SH-SY5Y (cell line): ENCODE measurements around the gene VAMP1.

Source experiments
- GATA2 ChIP-seq: IDR thresholded peaks from 2 replicates; pipeline ENCODE4 v1.6.1; 2011; ENCODE audit warnings: mild to moderate bottlenecking, low read depth, low read length
- GATA3 ChIP-seq: IDR thresholded peaks from 2 replicates; pipeline ENCODE4 v1.6.1; 2011; ENCODE audit warnings: low read depth, mild to moderate bottlenecking, low read length, moderate library complexity

Gene VAMP1

DNA sequence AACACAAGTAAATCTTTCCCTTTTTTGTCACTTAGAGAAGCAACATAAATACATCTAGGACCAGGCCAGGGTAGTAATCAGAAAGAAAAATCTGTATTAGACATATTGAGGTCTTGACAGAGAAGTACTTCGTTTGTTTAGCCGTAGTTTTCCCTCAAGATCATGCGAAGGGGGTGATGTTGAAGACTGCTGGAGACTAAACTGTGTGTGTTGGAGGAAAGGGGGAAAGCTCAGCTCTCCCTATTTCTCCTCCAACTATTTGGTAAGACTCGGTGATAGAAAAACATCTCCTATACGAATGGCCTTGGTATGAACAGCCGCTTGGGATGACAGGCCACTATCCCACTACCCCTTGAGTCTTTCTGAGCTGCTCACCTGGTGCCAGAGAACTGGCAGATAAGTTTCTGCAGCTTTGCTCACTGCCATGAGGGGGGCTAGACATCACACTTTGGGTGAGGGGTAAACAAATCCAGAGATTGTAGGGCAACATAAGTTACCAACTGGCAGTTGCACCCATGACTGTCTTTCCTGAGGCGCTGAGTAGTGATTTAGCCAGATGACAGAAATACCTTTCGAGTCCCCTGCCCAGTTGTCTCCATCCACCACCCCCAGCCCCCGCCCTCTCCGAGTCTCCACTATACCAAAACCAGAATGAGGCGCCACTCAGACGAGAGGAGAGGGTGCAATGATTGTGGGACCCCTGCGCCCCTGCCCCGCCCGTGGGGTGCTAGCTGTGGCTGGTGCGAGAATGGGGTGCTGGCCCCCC, 685 bp downstream of the VAMP1 start:
- TF ChIP-seq GATA2 (no peak), GATA3 (no peak)

DNA sequence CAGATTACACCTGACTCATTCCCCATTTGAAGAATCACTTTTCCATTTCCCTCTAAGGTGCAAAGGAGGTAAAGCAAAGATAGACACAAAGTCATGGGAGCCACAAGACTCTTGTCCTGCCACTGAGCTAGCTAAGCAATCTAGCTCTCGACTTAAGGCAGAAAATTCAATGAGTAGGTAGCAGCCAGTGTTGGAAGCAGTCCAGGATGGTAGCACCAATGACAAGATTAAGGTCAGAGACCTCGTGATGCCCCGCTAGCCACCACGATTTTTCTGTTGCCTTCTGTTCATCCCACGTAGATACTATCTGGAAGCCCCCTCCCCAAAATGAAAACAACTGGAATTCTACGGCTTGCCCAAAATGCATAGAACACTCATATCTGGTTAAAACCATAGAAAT, 1.4 kb downstream of the VAMP1 start:
- no peak for TF ChIP-seq GATA3
- TF ChIP-seq GATA2: no peak

DNA sequence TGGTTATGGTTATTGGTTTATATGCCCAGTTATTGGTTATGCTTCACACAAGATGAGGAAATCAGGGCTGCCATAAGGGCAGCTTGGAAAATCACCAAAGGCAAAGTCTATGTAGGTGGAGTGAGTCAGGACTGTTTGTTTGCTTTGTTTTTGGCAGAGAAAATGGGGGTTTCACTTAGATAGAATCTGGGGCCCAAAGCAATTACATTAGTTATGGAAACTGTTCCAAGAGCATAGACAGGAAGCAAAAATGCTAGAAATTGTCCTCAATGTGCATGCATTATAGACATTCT, 2.2 kb downstream of the VAMP1 start:
- TF ChIP-seq GATA2 (no peak), GATA3 (no peak)

DNA sequence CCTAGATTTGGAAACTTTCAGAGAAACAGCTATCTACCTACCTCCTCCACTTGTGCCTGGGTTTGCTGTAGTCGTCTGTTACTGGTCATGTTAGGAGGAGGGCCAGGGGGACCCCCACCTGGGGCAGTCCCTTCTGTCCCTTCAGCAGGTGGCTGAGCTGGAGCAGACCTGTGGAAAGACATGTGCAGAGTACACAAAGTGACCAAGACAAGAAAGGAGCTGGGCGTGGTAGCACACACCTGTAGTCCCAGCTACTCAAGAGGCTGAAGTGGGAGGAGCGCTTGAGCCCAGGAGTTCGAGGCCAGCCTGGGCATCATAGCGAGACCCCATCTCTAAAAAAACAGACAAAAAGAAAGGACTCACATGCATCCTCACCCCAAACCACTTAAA, 4.3 kb downstream of the VAMP1 start:
- no peak for TF ChIP-seq GATA3
- no peak for TF ChIP-seq GATA2

GRCh38 chr12:6465467-6466183, 4.9 kb downstream of the VAMP1 start:
- TF ChIP-seq GATA2 (no peak), GATA3 (no peak)

DNA sequence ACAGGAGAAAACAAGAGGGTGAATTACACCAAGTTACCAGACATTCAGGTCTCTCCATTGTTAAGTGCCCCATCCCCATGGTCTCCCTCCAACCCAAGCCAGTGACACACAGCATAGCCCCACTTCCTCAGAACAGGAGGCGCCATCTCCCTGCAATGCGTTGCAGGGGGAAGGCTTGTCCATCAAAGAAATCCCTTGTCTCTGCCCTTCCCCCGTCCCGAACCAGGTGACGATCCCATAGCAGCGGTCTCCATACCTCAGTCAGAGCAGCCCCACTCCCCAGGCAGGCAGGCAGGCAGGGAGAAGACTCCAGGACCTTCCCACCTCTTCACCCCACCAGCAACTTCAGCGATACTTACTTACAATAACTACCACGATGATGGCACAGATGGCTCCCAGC, 5.9 kb downstream of the VAMP1 start:
- no peak for TF ChIP-seq GATA2

- TF ChIP-seq GATA3 (no peak), GATA2 (no peak)
Observed at GRCh38 chr12:6463858-6464257, 6.6 kb downstream of the VAMP1 start.

DNA sequence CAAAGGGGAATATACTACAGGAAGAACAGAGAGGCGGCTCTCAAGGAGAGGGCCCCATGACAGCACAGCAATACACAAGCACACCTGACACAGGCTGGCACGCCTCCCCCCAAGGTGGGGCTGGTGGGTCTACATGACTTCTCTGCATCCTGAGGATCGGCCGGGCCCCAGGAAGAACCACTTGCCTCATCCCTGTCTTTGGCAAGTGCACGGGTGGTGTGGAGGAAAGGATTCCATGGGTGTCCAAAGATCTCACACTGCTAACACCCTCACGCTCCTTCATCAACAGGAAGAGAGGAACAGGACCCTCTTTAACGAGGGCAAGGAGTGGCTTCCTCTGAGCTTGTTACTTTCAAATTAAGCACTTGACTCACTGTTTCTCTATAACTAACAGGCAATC, 7.3 kb downstream of the VAMP1 start:
- no peak for TF ChIP-seq GATA3
- TF ChIP-seq GATA2: no peak

- TF ChIP-seq GATA3 (no peak), GATA2 (no peak)
Observed at GRCh38 chr12:6462234-6462995, 8.1 kb downstream of the VAMP1 start.

GRCh38 chr12:6461401-6462233, 8.9 kb downstream of the VAMP1 start:
- TF ChIP-seq GATA3 (no peak), GATA2 (no peak)

GRCh38 chr12:6460751-6461371, 9.6 kb downstream of the VAMP1 start:
- TF ChIP-seq GATA3 (no peak), GATA2 (no peak)

- TF ChIP-seq GATA2 (no peak), GATA3 (no peak)
Observed at GRCh38 chr12:6459004-6459337, 11.5 kb downstream of the VAMP1 start.

- TF ChIP-seq GATA3: no peak
- no peak for TF ChIP-seq GATA2
Observed at GRCh38 chr12:6458281-6459003, 12.0 kb downstream of the VAMP1 start.
